ENCODE measurements around the gene OXT.

DNA sequence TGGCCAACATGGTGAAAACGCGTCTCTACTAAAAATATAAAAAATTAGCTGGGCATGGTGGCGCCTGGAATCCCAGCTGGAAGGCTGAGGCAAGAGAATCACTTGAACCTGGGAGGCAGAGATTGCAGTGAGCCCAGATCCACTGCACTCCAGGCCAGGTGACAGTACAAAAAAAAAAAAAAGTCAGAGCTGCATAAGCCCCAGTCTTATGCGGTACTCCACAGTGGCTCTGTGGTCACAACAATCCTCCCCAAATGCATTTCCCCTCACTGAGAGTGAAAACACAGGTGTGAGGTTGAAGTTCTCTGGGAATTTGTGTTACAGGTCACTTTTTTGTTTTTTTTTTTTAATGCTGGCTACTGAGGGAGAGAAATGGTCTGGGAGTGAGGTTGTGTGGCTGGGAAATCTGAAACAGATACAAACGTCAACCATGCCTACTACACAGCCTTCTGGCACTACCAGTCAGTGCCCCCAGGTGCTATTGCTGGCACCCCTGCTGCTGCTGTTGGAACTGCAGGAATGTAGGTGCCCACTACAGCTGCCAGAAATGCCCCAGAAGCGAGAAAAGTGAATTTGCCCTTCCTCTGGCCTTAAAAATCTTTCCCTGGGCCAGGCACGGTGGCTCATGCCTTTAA lies 19.9 kb upstream of the OXT start:
- TF ChIP-seq, protein P1, sequence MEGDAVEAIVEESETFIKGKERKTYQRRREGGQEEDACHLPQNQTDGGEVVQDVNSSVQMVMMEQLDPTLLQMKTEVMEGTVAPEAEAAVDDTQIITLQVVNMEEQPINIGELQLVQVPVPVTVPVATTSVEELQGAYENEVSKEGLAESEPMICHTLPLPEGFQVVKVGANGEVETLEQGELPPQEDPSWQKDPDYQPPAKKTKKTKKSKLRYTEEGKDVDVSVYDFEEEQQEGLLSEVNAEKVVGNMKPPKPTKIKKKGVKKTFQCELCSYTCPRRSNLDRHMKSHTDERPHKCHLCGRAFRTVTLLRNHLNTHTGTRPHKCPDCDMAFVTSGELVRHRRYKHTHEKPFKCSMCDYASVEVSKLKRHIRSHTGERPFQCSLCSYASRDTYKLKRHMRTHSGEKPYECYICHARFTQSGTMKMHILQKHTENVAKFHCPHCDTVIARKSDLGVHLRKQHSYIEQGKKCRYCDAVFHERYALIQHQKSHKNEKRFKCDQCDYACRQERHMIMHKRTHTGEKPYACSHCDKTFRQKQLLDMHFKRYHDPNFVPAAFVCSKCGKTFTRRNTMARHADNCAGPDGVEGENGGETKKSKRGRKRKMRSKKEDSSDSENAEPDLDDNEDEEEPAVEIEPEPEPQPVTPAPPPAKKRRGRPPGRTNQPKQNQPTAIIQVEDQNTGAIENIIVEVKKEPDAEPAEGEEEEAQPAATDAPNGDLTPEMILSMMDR (tag by site-specific recombination; IDR thresholded peaks at IDR 0.05): no peak
- TF ChIP-seq ZNF274 (IDR thresholded peaks at IDR 0.05; ENCODE audit: low read length) (no peak), ZNF274 (tag by site-specific recombination; IDR thresholded peaks at IDR 0.05; ENCODE audit: borderline replicate concordance) (no peak), ZNF701 (tag by site-specific recombination; IDR thresholded peaks at IDR 0.05) (no peak), ZNF530 (tag by site-specific recombination; IDR thresholded peaks at IDR 0.05; ENCODE audit: low read depth) (no peak)
